NCI-H748 (cell line): ENCODE results near the gene CLCN3.
"Not testable (repeated sequence)": the region's sequence is repeated elsewhere in the genome, so short reads cannot be mapped to it uniquely, and the experiment has no call there.

Source experiments
- DNase-seq: peaks from one replicate; lab custom pipeline; 2025; ENCODE audit not compliant: unreplicated experiment; lab: John Stamatoyannopoulos, UW

Gene CLCN3

DNA sequence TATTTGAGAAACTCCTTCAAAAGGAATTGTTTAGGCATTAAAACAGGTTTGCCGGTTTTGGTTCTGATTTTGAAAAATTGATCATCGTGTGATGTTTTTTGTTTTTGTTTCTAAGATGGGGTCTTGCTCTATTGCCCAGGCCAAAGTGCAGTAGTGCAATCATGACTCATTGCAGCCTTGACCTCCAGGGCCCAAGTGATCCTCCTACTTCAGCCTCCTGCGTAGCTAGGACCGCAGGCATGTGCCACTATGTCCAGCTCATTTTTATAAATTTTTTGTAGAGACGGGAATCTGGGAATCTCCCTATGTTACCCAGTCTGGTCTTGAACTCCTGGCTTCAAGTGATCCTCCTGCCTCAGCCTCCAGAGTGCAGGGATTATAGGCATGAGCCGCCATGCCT lies 35.0 kb downstream of the CLCN3 start:
- DNase-seq: no peak

DNA sequence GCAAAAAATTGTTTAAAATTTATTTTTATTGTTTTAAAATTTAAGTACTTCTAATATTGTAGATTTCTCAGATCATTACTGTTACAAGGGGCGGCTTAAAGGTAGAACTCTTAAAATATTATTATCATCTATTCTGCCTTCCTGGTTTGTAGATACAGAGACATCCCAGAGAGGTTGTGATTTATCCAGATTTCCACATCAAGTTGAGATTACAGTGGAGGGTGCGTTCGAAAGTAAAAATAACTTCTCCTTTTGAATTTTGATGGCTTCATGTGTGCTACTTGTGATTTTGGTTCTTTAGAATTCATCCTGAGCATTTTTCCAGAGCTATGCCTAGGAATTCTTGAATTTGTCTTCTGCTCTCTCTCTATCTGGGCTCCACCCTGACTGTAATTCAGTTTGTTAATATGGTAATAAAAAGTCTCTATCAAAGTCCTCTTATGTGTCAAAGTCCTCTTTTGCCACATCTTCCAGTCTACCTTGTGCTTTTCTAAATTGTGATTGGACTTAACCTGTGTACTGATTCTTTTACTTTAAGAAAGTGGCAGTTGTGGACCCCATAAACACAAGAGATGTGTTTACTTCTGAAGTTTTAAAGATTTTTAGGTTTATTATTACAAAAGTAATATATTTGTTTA lies 37.2 kb downstream of the CLCN3 start:
- no peak for DNase-seq

DNA sequence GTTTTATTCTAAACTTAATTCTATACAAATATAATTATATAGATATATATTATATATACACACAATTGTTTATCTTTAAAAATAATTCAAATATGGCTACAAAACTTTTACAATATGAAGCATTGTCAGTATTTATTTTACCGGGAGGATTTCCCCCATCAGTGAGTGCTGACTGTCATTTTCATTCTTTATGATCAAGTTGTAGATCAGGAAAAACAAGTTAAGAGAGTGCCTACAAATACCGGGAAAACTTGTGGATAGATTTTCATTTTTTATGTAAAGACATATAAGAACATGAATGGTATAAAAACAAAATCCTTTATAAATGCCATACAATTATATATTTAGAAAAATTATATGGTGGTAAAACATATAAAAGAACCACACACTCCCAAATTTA lies 37.8 kb downstream of the CLCN3 start:
- peak; percentile 11 for DNase-seq

DNA sequence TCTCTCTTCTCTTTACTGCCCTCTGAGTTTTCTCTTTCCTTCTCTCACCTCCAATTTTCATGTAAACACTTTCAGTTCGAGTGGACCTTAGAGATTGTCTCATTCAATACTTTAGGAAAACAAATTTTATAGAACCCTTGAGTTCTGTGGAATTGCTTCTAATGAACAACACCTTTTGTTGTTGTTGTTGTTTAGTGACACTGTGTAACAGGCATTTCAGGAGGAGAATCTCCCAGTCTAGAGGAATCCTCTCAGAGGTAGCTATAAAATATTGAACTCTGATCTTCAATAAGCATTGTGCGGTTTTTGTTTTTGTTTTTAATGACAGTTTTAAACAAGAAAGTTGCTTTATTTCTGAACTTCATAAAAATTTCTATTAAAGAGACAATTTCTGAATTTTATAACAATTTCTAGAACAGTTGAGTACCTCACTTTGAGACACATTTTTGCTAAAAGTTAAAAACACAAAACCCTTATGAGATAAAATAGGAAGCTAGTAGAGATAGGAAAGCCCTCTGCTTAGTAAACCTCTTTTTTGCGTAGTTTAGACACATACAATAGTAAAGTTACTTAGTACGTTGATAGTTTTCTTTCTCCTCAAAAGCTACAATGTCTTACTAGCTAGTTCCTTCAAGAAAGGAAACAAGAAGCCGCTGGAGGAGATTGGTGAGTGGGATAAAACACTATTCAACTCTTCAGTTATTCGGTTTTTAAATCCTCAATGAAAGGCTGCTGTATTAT lies 38.8 kb downstream of the CLCN3 start:
- no peak for DNase-seq

DNA sequence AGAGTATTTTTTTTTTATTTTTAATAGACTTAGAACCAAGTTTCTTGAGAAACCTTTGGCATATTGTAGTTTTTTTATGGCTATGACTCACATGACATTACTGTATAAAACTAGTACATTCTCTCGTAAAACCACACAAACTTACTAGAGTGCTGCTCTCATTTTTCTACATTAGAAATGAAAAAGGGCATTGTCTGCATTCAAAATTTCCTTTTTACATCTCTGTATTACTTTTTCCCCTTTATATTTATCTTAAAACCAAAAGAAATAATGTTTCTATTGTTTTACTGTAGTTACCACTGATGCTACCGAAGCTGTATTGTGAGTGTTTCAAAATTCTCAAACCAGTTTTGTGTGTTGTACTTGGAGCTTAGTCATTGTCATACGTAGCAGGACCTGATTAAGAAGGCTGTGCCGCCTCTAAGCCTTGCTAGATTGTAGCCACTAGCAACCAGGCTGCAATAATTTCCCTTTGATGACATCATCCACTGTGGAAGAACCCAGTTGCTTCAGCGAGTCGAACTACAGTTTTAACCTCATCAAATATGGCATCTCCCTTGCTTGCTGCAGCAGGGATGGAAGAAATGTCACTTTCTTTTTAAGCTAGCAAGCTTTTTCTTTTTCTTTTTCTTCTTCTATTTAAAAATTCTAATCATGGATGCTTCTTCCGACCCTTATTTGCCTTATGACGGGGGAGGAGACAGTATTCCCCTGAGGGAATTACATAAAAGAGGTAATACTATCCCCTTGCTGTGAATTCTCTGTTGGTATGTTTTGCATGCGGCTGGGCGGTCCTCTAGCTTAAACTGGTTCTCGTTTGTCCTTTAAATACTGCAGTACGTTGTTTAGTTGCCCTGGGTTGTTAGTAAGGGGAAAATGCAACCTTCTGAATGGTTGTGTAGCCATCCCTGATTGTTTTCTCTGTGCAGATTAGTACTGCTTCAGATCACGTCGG lies 39.6 kb downstream of the CLCN3 start:
- peak; percentile 94 for DNase-seq

DNA sequence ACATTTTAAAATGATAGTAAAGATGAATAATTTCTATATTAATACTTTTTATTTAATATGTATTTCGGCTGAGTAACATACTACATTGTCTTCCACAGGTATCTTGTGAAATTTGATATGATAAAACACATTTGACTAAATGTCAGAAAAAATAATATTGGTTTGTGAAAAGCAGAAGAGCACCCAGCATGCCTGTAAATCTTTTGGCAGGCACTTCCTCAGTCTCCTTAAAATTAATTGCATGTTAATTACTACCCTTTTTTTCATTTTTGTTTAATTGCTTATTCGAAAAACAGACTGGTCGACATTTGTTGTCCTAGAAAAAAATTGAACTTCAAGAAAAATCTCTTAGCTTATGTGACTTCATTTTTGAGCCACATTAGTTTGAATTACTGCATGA lies 40.6 kb downstream of the CLCN3 start:
- no peak for DNase-seq

DNA sequence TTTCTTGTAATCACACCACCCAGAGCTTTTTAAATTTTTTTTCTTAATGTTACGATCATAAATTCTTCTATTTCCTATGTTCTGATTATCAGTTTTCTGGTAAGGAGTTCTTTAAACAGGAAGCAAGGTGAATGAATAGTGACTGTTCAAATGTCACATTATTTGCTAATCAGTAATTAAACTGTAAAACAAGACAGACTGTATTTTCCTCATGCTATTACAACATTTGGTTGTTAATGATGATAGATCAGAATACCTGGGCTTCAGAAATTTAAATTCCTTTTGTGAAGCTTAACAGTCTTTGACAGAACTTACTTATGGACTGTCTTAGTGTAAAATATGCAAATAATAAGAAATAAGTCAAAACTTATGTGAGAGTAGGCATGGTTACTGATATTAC lies 41.4 kb downstream of the CLCN3 start:
- peak; percentile 1 for DNase-seq

DNA sequence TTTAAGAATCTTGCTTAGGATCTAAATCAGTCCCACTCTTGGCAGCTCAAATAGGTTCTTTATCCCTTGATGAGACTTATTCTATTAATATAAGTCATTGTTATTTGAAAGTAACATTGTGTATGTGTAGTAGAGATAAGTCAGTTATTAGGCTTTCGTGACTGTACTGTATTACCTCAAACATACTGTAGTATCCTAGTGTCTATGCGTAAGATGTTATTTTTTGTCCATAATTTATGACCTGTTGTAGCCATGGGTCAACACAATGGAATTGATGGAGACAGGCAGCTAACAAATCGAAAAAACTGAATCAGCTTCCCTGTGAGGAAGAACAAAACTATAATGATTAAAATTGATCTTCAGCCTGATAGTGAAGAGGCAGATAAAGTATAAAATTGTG lies 41.8 kb downstream of the CLCN3 start:
- peak; percentile 0 for DNase-seq

DNA sequence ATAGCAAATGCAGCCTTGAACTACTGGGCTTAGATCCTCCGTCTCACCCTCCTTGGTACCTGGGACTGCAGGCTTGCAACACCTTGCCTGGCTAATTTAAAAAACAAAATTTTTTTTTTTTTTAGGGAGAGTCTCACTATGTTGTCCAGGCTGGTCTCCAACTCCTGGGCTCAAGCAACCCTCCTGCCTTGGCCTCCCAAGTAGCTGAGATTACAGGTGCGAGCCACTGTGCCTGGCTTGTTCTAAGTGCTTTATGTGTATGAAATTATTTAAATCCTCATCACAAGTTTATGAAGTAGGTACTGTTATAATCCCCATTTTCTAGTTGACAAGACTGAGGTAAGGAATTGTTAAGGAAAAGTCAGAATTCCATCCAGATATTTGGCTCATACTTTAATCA lies 43.0 kb downstream of the CLCN3 start:
- no peak for DNase-seq

DNA sequence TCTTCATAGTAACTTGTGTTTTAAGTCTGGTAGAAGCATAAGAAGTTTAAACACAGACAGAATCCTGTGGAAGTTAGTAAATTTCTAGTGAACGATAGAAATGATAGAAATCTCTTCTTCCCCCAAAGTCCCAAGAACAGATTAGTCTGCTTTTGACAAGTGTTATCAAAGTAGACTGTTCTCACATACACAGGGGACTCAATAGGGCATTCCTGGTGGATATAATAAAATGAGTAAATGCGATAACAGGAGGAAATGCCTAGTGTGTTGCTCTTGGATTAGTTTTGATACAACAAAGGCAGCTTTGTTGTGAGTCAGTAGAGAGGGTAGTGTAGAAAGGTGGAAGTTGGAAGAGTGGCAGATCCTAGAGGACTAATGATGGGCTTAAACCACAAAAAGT lies 43.5 kb downstream of the CLCN3 start:
- no peak for DNase-seq

DNA sequence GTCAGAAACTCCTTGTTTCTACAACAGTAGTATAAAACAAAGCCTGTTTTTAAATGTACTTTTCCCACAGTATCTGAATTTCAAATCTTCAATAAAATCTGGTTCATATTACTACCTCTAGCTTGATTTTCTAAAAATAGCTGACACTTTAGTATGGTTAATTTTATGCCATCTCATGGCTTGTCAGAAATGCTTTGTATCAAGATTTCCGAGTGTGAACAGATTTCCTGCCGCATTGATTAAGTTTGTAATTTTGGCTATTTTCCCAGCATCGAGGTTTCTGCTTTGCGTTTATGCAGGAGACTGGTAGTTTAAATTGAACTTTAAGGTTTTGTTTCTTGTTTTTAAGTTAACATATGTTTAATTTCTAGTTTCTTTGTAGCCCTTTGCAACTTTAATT lies 44.2 kb downstream of the CLCN3 start:
- DNase-seq: no peak

DNA sequence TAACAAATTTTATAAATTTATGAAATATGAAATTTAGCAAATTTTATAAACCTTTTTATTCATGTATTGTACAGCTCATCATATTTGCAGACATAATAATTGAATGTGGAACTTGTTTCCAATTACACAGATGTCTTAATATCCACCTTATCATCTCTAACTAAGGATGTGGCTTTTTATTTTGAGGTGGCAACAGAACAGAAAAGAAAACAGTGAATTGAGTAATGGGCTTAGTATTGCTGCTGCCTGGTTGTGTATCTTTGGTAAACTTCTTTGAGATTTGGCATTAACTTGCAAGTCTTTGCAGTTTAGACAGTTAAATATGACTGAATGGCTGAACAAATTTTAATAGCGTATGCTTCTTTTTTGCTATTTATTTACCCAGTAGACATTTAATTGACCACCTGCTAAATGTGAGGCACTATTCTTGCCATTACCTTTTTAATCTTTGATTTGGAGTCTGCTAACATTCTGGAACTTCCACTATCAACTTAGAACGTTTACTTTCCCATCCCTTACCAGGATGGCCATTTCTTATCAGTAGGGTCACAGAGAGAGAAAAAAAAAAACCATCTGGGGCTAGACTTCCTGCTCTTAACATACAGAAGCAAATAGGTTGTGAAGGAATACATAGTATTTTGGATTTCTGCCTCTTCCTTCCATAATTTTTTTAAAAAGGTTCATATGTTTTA lies 44.8 kb downstream of the CLCN3 start:
- DNase-seq: no peak

DNA sequence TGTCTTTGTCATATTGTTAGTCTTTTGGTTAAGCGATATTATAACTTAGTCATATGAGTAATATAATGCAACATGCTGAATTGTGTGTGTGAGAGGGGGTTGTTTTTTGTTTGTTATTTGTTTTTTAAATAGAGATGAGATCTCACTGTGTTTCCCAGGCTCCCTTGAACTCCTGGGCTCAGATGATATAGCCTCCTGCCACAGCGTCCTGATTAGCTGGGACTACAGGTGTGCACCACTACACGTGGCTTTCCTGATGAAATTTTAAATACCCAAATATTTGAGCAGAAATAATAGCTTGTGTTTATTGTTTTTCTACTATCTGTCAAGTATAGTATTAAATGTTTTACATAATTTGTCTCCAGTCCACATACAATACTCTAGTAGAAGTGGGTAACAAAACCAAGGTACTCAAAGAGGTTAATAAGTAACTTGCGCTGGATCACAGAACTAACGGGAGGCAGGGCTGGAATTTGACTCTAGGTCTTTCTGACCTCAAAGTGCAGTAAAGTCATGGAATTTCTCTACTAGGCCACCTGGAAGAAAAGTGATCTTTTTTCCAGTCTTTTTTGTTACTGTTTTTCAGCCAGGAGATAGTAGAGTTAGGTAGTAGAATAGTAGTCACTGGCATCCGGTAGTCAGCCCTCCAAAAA lies 47.8 kb downstream of the CLCN3 start:
- no peak for DNase-seq

DNA sequence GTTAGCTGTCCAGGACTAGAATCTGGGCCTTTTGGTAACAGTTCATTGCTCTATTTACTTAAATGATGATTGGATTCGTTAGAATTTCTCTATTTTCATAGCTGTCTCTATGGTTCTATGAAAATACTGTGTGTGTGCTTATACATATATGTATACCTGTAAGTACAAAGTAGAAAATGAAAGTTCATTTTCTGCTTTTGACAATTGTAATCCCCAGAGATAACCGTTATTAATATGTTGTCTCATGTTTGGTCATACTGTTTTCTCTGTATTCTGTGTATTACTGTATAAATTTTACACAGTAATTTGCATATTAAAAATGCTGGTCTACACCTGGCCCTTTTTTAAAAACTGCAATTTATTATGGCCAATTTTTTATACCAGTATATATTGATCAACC lies 55.4 kb downstream of the CLCN3 start:
- no peak for DNase-seq

DNA sequence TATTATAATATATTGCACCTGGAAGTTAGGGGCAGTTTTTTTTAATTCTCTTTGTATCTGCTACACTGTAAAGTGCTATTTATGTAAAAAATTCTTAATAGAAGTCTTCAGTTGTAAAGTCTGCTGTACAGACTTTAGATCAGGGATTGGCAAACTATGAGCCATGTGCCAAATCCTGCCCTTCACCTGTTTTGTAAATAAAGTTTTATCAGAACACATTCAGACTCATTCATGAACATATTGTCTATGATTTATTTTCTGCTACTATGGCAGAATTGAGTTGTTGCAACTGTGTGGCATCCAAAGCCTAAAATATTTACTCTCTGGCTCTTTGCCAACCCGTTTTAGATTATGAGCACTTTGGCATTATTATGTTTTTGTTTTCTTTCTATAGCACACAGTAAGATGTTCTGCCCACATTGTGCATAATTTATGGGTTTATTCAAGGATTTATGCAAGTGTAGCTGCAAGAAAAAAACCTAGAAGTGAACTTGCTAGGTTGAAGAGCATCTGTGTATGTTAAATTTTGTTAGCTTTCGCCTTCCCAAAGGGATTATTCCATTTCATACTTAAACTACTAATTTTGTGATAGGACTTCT lies 56.9 kb downstream of the CLCN3 start:
- peak; percentile 71 for DNase-seq

DNA sequence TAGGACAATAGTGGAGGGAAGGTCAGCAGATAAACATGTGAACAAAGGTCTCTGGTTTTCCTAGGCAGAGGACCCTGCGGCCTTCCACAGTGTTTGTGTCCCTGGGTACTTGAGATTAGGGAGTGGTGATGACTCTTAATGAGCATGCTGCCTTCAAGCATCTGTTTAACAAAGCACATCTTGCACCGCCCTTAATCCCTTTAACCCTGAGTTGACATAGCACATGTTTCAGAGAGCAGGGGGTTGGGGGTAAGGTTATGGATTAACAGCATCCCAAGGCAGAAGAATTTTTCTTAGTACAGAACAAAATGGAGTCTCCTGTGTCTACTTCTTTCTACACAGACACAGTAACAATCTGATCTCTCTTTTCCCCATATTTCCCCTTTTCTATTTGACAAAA lies 58.1 kb downstream of the CLCN3 start:
- DNase-seq: peak; percentile 36

DNA sequence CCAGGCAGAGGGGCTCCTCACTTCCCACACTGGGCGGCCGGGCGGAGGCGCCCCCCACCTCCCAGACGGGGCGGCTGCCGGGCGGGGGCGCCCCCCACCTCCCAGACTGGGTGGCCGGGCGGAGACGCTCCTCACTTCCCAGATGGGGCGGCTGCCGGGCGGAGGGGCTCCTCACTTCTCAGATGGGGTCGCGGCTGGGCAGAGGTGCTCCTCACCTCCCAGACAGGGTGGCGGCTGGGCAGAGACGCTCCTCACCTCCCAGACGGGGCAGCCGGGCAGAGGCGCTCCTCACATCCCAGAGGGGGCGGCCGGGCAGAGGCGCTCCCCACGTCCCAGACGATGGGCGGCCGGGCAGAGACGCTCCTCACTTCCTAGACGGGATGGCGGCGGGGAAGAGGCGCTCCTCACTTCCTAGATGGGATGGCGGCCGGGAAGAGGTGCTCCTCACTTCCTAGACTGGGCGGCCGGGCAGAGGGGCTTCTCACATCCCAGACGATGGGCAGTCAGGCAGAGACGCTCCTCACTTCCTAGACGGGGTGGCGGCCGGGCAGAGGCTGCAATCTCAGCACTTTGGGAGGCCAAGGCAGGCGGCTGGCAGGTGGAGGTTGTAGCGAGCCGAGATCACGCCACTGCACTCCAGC lies 58.7 kb downstream of the CLCN3 start:
- DNase-seq: not testable (repeated sequence)

DNA sequence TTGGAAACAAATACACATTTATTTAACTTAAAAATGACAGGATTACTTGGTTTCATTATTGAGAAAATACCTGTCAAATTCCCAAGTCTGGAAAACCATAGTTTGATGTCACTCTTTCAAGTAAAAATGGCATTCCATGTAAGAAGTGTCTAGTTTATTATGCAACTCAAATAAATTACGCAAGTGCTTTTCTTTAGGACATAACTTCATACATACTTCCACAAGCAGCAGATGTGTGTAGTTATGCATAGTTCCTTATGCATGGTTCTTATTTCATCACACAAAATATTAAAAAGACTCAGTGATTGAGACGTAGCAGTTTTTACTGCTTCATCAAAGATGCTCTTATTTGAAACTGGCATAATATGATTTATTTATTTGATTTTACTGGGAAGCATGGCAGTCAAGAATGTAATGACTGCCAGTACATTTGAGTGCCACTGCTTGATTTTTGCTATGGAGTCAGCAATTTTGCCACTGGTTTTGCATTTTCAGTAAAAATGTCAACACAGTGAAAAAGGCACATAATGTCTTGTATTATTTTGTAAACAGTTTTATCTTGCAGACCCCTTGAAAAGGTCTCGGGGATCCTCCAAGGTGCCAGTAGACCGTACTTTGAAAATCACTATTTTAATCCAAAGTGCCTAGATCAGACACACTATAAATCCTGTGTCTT lies 62.1 kb downstream of the CLCN3 start:
- DNase-seq: no peak

DNA sequence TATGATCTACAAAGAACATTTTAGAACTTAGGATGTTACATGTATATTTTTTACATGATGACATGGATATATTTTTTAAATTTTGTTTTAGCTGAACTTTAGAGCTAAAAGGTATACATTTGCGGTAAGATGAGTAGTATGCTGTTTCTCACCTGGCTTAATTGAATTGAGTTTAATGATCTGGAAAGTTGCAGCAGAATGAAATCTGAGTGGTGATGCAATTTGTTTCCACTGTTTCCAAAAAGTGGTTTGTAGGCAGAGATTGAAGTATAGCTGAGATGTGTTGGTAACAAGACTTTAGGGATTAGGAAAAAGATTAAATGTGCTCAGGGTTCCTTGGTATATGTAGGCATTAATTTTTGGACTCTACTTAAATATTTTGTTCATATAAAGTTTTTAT lies 69.3 kb downstream of the CLCN3 start:
- no peak for DNase-seq
